BE2C (cell line): ENCODE measurements around the gene NOTO.
"Not testable (repeated sequence)": the region's sequence is repeated elsewhere in the genome, so short reads cannot be mapped to it uniquely, and the experiment has no call there.

ENCODE experiments used
- DNase-seq: peaks from one replicate; pipeline ENCODE4 v3.0.0-alpha.2; 2020
- H3K27me3 ChIP-seq: fragments of 250-450 bp; sonication (Bioruptor Pico); 2 replicates; pipeline ENCODE4 v1.5.1; 2020; ENCODE audit warnings: mild to moderate bottlenecking
- H3K36me3 ChIP-seq: fragments of 250-450 bp; sonication (Bioruptor Pico); 2 replicates; pipeline ENCODE4 v1.5.1; 2020; ENCODE audit warnings: mild to moderate bottlenecking
- H3K4me1 ChIP-seq: fragments of 250-450 bp; sonication (Bioruptor Pico); 2 replicates; pipeline ENCODE4 v1.5.1; 2020
- H3K4me3 ChIP-seq: 2 replicates; pipeline ENCODE4 v1.5.1; 2011; ENCODE audit warnings: low read depth, low read length
- H3K9me3 ChIP-seq: fragments of 250-450 bp; sonication (Bioruptor Pico); 2 replicates; pipeline ENCODE4 v1.5.1; 2020
- CTCF ChIP-seq: IDR thresholded peaks from 2 replicates; pipeline ENCODE4 v1.5.1; 2012; ENCODE audit warnings: mild to moderate bottlenecking, low read depth, low read length

Gene NOTO

GRCh38 chr2:73176881-73177644 is 25.3 kb upstream of the NOTO start:
- Histone ChIP-seq H3K4me3 (peak overlapping the region; percentile 38), H3K36me3 (no peaks in the 10 kb centered on the region), H3K9me3 (no peaks in the 10 kb centered on the region), H3K27me3 (peaks cover 31% of the 10 kb centered on the region), H3K4me1 (no peaks in the 10 kb centered on the region)
- DNase-seq, result peak; percentile 85
- TF ChIP-seq CTCF, result peak; percentile 58

- Histone ChIP-seq H3K4me3 (no peak overlapping the region), H3K27me3 (peaks cover 31% of the 10 kb centered on the region), H3K9me3 (no peaks in the 10 kb centered on the region), H3K36me3 (no peaks in the 10 kb centered on the region), H3K4me1 (no peaks in the 10 kb centered on the region)
- DNase-seq, result no peak
- no peak for TF ChIP-seq CTCF
Measured at GRCh38 chr2:73177645-73178255, 24.6 kb upstream of the NOTO start.

GRCh38 chr2:73185965-73186364 is 16.4 kb upstream of the NOTO start:
- H3K36me3 ChIP-seq, result no peaks in the 10 kb centered on the region
- H3K27me3 ChIP-seq, result no peaks in the 10 kb centered on the region
- no peaks in the 10 kb centered on the region for H3K4me1 ChIP-seq
- no peak for DNase-seq
- H3K4me3 ChIP-seq, result no peak overlapping the region
- no peaks in the 10 kb centered on the region for H3K9me3 ChIP-seq
- no peak for TF ChIP-seq CTCF

GRCh38 chr2:73187549-73187948 is 14.8 kb upstream of the NOTO start:
- H3K27me3 ChIP-seq, result no peaks in the 10 kb centered on the region
- no peak for DNase-seq
- H3K4me1 ChIP-seq, result no peaks in the 10 kb centered on the region
- H3K4me3 ChIP-seq, result no peak overlapping the region
- no peaks in the 10 kb centered on the region for H3K36me3 ChIP-seq
- H3K9me3 ChIP-seq, result no peaks in the 10 kb centered on the region
- TF ChIP-seq CTCF, result no peak

GRCh38 chr2:73197579-73197978 is 4.8 kb upstream of the NOTO start:
- no peaks in the 10 kb centered on the region for H3K9me3 ChIP-seq
- H3K36me3 ChIP-seq, result no peaks in the 10 kb centered on the region
- H3K27me3 ChIP-seq, result peaks cover 19% of the 10 kb centered on the region
- no peak overlapping the region for H3K4me3 ChIP-seq
- no peaks in the 10 kb centered on the region for H3K4me1 ChIP-seq
- no peak for TF ChIP-seq CTCF
- no peak for DNase-seq

GRCh38 chr2:73200281-73200680 is 2.1 kb upstream of the NOTO start:
- H3K36me3 ChIP-seq, DNase-seq, H3K4me3 ChIP-seq, H3K9me3 ChIP-seq, H3K4me1 ChIP-seq: not testable (repeated sequence)
- peaks cover 41% of the 10 kb centered on the region for H3K27me3 ChIP-seq
